Measurements from ENCODE around the gene ARID2. TPM values are rescaled to one million over a fixed set of nuclear protein-coding genes. Genes with fewer than 3 reads are reported as not detected.

The ARID2 gene
- total and polyA plus RNA-seq, 2 of the 13 experiments (the other 11 are each of a cell fraction or from before 2014, with no cell fraction given) = 15.9 to 22.2 TPM

DNA sequence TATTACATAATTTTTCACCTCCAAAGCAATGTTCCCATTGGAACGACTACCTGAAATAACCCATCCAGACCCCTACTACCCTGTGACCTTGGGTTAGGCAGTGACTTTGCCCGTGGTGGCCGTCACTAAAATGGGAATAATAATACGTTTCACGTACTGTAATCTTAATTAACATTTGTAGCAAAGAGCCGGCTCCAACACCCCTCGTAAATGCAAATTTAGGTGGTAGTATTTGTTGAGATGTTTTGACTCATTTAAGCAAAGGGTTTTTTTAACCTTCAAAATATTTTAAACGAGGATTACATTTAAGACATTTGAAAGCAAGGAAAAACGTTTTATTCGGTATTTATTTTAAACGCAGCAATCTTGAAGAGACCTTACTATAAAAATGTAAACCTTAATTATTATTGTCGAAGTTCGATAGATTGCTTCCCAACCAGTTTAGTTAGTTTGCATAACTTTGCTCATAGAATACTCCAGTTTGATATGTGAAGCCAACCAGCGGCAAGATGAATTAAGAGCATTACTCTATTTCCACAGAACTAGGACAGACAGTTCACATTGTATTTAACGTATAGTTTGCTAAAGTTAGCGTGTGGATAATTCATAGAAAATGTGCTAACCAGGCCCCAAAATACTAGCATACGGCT is 1.4 kb upstream of the ARID2 start:
- no peak for FAIRE-seq
- no peak; the same call in 2 of the 3 replicates for ATAC-seq
- Histone ChIP-seq H3K9me3 (ENCODE audit: low read length) (no peaks in the 10 kb centered on the region), H3K27me3 (ENCODE audit: control insufficient read depth in 1 of 2, insufficient read depth in 2 of 2, low read length in 2 of 2) (no peaks in the 10 kb centered on the region; a peak in 1 of 5 replicates), H4K20me1 (ENCODE audit: insufficient read depth, low read length) (peaks cover 5% of the 10 kb centered on the region; the same call in 1 of the 2 replicates), H3K36me3 (replicated peaks in 1 of 2; ENCODE audit: control insufficient read depth in 1 of 2, insufficient read depth in 2 of 2, low read length in 2 of 2) (no peaks in the 10 kb centered on the region), H3K4me3 (replicated peaks in 1 of 3; ENCODE audit: insufficient read depth in 1 of 3, low read depth in 2 of 3, low read length in 3 of 3) (peak overlapping the region; percentile 93 to 99 (median 97)), H3K4me2 (ENCODE audit: low read depth, low read length) (peak overlapping the region; percentile 89), H3K4me1 (ENCODE audit: insufficient read depth, low read length) (peaks cover 30% of the 10 kb centered on the region), H3K27ac (ENCODE audit: extremely low read length, insufficient read depth, low read length) (peak overlapping the region; percentile 95), H3K79me2 (ENCODE audit: insufficient read depth, low read length) (peaks cover 65% of the 10 kb centered on the region), H2AFZ (ENCODE audit: low read length) (peak overlapping the region; percentile 37), H3K9ac (ENCODE audit: insufficient read depth, low read depth, low read length) (peak overlapping the region; percentile 93)
- ChIA-PET POLR2A (interaction anchor here (1.3 to 3.5 kb wide), 2 partner anchors 263 to 468 kb away, joined by 3 to 24 read pairs; partner anchors contain the start of gene SCAF11), CTCF (ENCODE audit: low intra/inter-chr PET ratio, low total read pairs) (interaction anchor here (1.0 kb wide), 1 partner anchor 18 kb away, joined by 3 read pairs; no protein-coding TSS in a partner anchor)
- under 1% methylated on average over 17 of the region's 17 CpGs for WGBS (ENCODE audit: low lambda C conversion rate)
- in situ Hi-C loops (cut with HindIII; ENCODE audit: extremely low pct_ligation_motif_present, low pct_unique_long_range_greater_than_20kb) (loop anchor here (5.0 to 25.0 kb wide), 2 partner anchors 186 to 541 kb away; no protein-coding TSS in a partner anchor), intact Hi-C loops (cut with micrococcal nuclease; ENCODE audit: unreplicated experiment) (loop anchor here (5.0 kb wide), 2 partner anchors 264 to 536 kb away; partner anchors contain the start of gene SCAF11)
- no peak for DNase-seq (ENCODE audit: low spot score)
- BruUV-seq (replicated peaks) = no TSS peak
- TF ChIP-seq ZSCAN30 (CRISPR knock-in tag; IDR thresholded peaks at IDR 0.05) (no peak), FOXM1 (CRISPR knock-in tag; IDR thresholded peaks at IDR 0.05) (no peak), ZNF749 (CRISPR knock-in tag; IDR thresholded peaks at IDR 0.05; ENCODE audit: borderline replicate concordance) (no peak), PAX8 (CRISPR knock-in tag; IDR thresholded peaks at IDR 0.05; ENCODE audit: borderline replicate concordance) (no peak)
- TF ChIP-seq, protein P1, sequence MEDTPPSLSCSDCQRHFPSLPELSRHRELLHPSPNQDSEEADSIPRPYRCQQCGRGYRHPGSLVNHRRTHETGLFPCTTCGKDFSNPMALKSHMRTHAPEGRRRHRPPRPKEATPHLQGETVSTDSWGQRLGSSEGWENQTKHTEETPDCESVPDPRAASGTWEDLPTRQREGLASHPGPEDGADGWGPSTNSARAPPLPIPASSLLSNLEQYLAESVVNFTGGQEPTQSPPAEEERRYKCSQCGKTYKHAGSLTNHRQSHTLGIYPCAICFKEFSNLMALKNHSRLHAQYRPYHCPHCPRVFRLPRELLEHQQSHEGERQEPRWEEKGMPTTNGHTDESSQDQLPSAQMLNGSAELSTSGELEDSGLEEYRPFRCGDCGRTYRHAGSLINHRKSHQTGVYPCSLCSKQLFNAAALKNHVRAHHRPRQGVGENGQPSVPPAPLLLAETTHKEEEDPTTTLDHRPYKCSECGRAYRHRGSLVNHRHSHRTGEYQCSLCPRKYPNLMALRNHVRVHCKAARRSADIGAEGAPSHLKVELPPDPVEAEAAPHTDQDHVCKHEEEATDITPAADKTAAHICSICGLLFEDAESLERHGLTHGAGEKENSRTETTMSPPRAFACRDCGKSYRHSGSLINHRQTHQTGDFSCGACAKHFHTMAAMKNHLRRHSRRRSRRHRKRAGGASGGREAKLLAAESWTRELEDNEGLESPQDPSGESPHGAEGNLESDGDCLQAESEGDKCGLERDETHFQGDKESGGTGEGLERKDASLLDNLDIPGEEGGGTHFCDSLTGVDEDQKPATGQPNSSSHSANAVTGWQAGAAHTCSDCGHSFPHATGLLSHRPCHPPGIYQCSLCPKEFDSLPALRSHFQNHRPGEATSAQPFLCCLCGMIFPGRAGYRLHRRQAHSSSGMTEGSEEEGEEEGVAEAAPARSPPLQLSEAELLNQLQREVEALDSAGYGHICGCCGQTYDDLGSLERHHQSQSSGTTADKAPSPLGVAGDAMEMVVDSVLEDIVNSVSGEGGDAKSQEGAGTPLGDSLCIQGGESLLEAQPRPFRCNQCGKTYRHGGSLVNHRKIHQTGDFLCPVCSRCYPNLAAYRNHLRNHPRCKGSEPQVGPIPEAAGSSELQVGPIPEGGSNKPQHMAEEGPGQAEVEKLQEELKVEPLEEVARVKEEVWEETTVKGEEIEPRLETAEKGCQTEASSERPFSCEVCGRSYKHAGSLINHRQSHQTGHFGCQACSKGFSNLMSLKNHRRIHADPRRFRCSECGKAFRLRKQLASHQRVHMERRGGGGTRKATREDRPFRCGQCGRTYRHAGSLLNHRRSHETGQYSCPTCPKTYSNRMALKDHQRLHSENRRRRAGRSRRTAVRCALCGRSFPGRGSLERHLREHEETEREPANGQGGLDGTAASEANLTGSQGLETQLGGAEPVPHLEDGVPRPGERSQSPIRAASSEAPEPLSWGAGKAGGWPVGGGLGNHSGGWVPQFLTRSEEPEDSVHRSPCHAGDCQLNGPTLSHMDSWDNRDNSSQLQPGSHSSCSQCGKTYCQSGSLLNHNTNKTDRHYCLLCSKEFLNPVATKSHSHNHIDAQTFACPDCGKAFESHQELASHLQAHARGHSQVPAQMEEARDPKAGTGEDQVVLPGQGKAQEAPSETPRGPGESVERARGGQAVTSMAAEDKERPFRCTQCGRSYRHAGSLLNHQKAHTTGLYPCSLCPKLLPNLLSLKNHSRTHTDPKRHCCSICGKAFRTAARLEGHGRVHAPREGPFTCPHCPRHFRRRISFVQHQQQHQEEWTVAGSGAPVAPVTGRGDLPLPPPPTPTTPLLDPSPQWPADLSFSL (CRISPR knock-in tag; IDR thresholded peaks at IDR 0.05) = no peak
- TF ChIP-seq, protein P2, sequence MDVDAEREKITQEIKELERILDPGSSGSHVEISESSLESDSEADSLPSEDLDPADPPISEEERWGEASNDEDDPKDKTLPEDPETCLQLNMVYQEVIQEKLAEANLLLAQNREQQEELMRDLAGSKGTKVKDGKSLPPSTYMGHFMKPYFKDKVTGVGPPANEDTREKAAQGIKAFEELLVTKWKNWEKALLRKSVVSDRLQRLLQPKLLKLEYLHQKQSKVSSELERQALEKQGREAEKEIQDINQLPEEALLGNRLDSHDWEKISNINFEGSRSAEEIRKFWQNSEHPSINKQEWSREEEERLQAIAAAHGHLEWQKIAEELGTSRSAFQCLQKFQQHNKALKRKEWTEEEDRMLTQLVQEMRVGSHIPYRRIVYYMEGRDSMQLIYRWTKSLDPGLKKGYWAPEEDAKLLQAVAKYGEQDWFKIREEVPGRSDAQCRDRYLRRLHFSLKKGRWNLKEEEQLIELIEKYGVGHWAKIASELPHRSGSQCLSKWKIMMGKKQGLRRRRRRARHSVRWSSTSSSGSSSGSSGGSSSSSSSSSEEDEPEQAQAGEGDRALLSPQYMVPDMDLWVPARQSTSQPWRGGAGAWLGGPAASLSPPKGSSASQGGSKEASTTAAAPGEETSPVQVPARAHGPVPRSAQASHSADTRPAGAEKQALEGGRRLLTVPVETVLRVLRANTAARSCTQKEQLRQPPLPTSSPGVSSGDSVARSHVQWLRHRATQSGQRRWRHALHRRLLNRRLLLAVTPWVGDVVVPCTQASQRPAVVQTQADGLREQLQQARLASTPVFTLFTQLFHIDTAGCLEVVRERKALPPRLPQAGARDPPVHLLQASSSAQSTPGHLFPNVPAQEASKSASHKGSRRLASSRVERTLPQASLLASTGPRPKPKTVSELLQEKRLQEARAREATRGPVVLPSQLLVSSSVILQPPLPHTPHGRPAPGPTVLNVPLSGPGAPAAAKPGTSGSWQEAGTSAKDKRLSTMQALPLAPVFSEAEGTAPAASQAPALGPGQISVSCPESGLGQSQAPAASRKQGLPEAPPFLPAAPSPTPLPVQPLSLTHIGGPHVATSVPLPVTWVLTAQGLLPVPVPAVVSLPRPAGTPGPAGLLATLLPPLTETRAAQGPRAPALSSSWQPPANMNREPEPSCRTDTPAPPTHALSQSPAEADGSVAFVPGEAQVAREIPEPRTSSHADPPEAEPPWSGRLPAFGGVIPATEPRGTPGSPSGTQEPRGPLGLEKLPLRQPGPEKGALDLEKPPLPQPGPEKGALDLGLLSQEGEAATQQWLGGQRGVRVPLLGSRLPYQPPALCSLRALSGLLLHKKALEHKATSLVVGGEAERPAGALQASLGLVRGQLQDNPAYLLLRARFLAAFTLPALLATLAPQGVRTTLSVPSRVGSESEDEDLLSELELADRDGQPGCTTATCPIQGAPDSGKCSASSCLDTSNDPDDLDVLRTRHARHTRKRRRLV (CRISPR knock-in tag; IDR thresholded peaks at IDR 0.05) = no peak
- TF ChIP-seq, protein P3, sequence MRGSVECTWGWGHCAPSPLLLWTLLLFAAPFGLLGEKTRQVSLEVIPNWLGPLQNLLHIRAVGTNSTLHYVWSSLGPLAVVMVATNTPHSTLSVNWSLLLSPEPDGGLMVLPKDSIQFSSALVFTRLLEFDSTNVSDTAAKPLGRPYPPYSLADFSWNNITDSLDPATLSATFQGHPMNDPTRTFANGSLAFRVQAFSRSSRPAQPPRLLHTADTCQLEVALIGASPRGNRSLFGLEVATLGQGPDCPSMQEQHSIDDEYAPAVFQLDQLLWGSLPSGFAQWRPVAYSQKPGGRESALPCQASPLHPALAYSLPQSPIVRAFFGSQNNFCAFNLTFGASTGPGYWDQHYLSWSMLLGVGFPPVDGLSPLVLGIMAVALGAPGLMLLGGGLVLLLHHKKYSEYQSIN (CRISPR knock-in tag; IDR thresholded peaks at IDR 0.05; ENCODE audit: borderline replicate concordance) = no peak

Measured in HepG2 (cell line).